T1000 (cell line): Measurements from ENCODE around the gene CNRIP1.
A peak's percentile ranks its signal among the peaks of the same experiment; 100 is the strongest.

ENCODE experiments used
- DNase-seq: peaks from one replicate; lab custom pipeline; 2025; ENCODE audit warnings: mixed read lengths; lab: John Stamatoyannopoulos, UW

The CNRIP1 gene

GRCh38 chr2:68292108-68292710 is 27.5 kb downstream of the CNRIP1 start:
- no peak for DNase-seq

DNA sequence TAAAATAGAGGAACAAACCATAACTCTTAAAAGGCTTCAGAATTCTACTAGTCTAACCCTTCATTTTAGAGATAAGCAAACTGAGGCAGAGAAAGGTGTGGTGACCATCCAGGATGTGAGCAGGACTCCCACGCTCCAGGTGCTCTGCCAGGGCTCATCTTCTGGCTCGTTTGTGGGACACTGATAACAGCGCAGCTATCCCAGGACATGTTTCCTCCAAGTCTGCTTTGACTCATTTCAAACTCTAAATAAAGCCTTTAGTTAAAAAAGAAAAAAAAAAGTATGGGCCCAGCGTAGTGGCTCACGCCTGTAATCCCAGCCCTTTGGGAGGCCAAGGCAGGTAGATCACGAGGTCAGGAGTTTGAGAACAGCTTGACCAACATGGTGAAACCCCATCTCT is 28.4 kb downstream of the CNRIP1 start:
- no peak for DNase-seq

DNA sequence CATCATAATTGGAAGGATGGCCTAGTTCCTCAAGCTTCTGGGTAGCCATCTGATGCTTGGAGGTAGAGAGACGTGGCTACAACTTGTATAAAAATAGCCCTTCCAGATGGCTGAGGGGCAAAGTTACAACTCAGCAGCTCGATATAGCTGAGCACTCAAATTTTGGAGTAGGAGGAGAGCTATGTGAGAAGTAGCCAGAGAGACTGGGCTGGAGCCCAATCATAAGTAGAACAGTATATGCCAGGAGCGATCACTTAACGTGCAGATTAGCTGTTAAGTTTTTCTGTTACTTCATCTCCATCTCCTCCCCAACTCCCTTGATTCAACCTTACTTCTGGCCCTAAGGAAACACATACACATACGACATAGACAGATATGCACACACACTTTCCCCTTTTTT is 28.8 kb downstream of the CNRIP1 start:
- DNase-seq = no peak

DNA sequence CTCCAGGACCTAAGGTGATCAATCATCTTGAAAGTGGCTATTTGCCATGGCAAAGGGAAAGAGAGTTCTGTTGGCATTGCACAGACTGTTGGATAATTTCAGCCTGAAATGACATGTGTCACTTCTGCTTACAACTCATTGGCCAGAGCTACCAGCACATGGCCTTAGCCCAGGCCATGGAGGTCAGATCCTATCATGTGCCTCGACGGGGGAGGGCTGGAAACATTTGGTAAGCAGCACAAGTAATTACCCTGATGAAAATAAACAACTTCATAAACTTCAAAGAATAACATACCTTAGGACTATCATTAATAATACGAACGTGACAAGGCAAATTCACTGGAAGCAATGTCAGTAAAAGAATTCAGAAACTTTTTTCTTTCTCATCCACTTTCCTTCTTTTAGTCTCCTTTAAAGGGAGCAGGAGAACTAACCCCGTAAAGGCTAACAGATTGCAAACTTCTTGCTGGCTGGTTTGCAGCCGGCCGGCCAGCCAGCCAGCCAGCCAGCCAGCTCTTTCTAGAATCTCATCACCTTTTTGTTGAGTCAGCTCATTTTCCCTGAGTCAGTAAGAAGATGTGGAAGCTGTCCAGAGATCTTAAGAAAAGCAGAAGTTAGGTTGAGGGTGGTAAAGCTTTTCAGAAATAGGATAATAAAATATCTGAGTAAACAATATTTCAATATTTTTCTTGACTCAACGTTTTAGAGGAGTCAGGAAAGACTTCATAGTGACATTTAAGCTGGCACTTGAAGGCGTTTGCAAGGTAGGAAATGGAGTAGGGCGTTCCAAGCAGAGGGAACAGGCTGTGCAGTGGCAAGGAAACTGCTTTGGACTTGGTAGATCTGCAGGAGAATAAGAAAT is 31.9 kb downstream of the CNRIP1 start:
- DNase-seq = no peak

- peak; percentile 2 for DNase-seq
Measured at GRCh38 chr2:68284896-68285295, 34.9 kb downstream of the CNRIP1 start.

- no peak for DNase-seq
Measured at GRCh38 chr2:68283419-68283812, 36.3 kb downstream of the CNRIP1 start.

- DNase-seq = no peak
Measured at GRCh38 chr2:68282811-68283418, 36.8 kb downstream of the CNRIP1 start.

DNA sequence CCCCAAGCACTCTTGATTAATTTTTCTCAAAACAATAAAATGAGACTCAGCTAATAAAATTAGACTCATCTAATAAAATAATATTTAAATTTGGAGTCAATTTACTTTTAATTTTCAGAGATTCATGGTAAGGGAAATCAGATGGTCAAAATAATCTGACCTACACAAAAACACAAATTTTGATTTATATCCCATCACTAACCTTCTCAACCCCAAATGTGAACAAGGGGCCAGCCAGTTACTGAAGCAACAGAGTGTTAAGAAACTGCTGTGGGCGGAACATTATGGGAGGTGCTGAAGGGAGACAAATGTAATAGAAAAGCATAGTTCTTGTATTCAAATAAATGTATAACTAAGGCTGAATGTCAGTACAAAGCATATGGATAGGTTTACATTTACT is 39.0 kb downstream of the CNRIP1 start:
- no peak for DNase-seq

- DNase-seq = no peak
Measured at GRCh38 chr2:68280348-68280747, 39.4 kb downstream of the CNRIP1 start.

DNA sequence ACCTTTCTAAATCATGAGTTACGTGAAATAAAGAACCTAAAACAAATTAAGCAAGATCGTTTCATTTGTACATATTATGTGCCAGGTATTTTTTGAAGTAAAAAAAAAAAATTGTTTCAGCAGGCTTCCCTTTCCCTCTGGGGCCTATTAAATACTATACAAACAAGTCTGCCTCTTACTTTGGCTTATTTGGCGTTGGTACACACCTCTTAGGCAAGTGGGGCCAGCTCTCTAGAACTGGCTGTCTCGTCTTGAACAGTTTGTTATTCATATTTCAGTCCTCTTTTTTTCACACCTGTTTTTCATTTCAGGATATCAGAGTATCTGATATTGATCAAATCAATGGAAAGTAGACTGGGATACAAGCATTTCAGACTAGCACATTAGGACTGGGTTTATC is 40.1 kb downstream of the CNRIP1 start:
- no peak for DNase-seq

DNA sequence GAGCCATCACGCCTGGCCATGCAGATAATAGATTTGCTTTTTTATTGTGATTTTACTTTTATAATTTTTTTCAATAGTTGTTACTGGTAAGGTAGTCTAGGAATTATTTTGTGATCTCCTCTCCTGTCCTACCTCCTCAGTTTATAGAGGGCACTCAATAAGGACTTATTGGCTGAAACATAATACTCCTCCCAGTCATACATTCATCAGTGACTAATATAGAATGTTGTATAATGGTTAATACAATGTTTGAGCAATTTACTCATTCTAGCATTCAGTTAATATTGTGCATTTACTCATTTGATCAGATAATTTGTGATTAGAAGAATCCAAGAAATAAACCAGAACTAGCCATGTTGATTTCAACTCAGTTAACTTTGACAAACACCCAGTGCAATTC is 41.6 kb downstream of the CNRIP1 start:
- no peak for DNase-seq

DNA sequence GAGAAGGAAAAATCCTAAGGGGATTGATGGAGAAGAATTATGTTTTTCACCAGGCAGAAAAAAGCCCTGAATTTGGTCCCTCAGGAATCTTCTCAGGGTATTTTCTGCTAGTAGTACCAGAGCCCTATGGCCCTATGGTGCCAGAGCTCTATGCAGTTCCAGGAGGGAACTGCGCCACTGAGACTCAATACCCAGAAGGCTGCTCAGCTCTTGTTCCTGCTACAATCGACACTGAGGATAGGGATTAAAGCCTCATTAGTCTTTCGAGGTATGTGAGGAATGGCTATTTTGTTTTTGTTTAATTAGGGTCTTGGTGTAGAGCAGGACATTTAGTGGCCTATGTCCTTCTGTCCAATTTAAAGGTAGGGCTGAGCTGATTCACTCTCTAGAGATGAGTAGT is 45.7 kb downstream of the CNRIP1 start:
- no peak for DNase-seq

GRCh38 chr2:68272246-68272994 is 47.3 kb downstream of the CNRIP1 start:
- no peak for DNase-seq

DNA sequence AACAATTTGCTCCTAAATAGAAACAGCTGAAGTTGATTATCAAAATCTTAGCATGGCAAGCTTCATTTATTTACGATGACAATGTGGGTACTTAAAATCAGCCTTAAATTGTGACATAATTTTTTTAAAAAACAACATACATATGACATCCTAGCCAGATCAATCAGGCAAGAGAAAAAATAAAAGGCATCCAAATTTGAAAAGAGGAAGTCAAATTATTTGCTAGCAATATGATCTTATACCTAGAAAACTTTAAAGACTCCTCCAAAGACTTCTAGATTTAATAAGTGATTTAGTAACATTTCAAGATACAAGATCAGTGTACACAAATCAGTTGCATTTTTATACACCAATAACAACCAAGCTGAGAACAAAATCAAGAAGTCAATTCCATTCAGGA is 53.1 kb downstream of the CNRIP1 start:
- no peak for DNase-seq

DNA sequence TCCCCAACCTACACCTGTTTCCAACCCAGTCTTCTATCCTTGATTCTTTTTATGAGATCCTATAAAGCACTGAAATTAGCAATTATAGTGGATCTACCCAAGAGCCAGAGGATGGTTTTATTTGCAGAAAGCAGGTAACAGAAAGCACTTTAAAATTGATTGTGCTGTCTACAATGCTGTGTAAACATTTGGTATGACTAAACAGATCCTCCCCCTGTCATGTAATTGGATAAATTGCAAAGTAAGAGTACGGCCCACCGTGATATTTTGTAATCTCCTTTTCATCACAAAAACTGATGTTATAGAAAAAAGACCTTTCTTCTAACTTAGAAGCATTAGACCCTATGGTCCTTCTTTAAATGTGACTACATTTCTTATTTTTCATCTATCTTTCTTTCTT is 56.1 kb downstream of the CNRIP1 start:
- no peak for DNase-seq

DNA sequence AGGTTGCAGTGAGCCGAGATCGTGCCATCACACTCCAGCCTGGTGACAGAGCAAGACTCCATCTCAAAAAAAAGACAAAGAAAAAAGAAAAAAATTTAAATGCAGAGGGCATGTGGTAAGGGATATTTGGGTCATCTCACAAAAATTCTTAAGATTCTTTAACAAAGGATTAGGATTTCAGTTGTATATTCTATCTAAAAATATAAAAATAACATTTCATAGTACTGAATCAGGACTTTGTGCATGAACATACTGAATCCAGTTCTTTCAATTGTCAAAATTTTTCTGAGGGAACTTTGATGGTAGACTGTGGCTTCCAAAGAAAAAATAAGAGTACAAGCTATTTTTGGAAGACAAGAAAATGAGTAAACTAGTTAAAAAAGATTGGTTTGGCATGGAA is 60.9 kb downstream of the CNRIP1 start:
- no peak for DNase-seq

DNA sequence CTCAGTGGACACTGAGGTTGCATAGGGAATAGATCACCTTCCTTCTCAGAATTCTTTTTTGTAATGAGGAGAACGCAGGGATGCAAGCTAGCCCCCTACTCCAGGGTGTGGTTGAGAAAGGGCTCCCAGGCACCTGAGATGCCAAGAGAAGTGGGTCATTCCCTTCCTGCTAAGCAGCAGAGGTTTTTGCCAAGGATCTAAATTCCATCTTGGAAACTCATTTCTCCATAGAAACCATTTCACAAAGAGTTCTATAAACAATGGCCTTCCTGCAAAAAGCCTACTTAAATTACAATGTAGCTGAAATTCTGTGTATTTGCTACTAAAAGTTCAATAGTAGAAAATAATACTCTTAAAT is 63.7 kb downstream of the CNRIP1 start:
- DNase-seq = no peak

GRCh38 chr2:68253219-68254068 is 66.3 kb downstream of the CNRIP1 start:
- no peak for DNase-seq

DNA sequence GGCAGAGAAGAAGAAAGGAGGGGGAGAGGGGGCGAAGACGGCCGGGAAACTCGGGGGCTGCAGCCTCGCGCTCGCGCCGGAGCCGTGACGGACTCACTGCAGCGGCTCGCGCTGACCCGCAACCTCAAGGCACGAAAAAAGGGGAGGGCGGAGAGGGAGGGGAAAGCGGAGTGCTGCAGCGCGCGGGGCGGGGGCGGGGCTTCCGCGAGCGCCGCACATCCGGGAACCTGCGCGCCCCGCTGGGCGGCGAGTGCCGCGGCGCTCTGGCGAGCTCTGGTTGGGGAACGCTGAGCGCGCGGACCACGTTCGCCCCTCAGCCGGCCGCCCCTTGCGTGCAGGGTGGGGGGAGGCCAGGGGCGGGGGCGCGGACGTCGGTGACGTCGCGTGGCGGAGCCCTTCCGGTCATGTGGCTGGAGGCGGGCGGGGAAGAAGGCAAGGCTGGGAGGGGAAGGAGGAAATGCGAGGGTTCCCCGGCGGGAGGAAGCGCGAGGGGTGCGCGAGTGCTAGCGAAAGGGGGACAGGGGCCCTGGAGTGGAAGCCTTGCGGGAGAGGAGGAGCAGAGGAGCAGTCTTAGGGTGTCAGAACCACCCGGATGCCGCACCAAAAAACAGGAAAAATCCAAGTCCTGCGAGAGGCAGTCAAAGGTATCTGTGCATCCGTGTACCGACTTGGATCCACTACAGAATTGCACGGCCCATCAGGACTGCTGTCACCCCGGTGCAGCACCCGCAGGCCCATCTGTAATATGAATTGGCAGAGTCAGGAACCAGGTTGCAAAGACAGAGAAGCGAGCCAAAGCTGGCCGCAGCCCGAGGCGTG is 67.1 kb downstream of the CNRIP1 start, which contains the start of gene PPP3R1:
PPP3R1 (minus strand) TSS at position 133 of the 819 bp plus-strand sequence. CDS start 405 bp downstream, outside the sequence.
- peak; percentile 91 for DNase-seq

DNA sequence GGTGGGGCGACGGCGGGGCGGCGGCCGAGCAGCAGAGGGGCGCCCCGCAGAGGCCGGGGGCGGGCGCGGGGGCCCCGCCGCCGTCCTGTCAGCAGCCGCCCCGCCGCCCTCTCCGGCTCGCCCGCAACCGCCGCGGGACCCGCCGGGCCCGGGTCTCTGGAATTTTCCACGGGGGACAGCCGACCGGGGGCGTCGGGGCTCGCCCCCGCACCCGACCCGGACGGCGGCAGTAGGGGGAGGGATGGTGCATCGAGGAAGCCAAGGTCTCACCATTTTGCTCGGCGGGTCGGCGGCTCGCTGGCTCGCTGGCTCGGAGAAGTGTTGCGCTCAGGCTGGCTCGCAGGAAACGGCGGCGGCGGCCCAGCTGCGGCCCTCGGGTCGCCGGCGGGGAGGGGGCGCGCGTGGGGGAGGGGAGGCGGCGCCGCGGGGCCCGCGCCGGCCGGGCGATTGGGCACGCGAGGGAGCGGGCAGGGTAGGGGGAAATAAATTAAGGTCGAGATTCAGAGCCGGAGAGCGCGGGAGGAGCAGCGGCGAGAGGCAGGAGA is 67.8 kb downstream of the CNRIP1 start:
- DNase-seq = no peak
